GM12873 (cell line): ENCODE data around the gene XXYLT1.

Source experiments
- TF ChIP-seq, protein P1 (sequence below): IDR thresholded peaks from 2 replicates; pipeline ENCODE4 v1.5.1; 2012; ENCODE audit warnings: low read depth, mild to moderate bottlenecking, moderate library complexity, low read length, control low read depth; ENCODE audit not compliant: insufficient read depth; ENCODE audit errors: missing control alignments

XXYLT1 gene

DNA sequence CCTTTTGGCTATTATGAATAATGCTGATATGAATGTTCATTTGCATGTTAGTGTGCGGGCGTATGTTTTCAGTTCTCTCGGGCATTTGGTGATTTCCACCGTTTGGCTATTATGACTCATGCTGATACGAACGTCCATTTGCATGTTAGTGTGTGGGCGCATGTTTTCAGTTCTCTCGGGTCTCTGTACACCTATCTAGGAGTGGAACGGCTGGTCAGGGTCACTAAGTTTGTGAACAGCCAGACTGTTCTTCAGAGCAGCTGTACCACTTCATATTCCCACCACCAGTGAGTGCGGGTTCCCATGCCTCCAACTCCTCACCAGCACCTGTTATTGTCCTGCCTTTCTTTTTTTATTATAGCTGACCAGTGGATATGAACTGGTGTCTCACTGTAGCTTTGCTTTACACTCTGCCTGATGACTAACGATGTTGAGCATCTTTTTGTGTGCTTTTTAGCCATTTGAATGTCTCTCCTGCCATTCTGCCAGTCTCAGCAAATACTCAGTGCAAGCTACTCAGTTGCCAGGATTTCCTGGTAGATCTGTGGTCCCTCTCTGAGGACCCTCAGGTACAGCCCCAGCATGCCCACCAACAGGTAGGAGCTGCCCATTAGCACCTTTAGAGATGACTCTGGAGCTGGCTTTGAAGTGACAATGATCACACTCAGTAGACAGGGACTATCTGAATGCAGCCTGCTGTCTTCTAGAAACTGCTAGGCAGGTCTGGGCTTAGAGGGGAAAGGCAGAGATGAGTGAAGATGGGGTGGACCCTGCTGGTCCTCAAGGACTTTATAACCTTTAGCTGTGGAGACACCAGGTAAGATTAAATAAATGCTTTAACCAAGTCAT is 141.1 kb downstream of the XXYLT1 start:
- TF ChIP-seq, protein P1, sequence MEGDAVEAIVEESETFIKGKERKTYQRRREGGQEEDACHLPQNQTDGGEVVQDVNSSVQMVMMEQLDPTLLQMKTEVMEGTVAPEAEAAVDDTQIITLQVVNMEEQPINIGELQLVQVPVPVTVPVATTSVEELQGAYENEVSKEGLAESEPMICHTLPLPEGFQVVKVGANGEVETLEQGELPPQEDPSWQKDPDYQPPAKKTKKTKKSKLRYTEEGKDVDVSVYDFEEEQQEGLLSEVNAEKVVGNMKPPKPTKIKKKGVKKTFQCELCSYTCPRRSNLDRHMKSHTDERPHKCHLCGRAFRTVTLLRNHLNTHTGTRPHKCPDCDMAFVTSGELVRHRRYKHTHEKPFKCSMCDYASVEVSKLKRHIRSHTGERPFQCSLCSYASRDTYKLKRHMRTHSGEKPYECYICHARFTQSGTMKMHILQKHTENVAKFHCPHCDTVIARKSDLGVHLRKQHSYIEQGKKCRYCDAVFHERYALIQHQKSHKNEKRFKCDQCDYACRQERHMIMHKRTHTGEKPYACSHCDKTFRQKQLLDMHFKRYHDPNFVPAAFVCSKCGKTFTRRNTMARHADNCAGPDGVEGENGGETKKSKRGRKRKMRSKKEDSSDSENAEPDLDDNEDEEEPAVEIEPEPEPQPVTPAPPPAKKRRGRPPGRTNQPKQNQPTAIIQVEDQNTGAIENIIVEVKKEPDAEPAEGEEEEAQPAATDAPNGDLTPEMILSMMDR: no peak

DNA sequence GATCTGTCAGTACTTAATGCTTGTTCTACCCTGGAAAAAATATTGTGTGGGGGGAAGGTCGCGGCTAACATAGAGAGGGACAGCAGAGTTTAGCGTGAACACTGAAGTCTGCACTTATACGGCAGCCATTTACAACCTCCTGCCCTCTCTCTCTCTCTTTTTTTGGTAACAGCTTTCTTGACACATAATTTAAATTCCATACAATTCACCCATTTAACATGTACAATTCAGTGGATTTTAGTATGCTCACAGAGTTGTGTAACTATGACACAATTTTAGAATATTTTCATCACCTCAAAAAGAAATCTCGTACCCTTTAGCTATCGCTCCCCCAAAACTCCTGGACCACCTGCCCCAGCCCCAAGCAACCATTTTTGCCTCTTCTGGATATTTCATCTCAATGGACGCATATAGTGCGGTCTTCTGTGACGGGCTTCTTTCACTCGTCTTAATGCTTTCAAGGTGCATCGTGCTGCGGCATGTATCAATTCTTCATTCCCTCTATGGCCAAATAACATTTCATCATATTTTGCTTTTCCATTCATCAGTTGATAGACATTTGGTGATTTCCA is 141.8 kb downstream of the XXYLT1 start:
- TF ChIP-seq, protein P1: no peak

DNA sequence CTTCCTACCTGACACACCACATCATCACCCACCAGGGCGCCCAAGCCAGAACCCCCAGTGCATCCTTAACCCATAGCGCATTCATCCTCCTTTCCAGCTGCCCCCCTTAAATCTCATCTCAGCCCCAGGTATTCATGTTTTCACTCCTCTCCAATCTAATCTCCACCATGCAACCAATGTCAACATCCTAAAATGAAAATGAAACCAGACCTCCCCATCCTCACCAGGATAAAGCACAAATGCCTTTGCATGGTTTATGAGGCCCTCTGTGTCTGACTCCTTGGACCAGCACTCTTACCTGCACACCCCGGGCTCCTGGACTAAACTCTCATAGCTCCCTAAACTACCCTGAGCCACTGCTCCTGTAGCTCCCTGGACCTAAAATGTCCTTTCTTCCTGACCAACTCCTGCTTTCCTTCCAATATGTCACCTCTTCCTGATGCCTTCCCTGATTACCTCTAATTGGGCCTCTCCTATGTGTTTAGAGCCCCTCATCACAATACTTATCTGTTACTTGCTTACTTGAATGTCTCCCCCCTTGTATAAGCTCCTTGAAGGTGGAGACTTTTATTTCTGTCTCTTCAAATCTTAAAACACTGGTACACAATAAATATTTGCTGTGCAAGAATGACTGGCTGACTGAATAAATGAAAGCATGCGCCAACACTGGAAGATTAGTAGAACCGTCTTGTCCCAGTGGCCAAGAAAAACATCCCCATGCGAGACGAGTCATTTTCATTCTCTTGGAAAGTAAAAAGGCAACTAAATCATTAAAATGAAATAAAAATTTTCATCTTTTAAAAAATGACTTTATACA is 142.5 kb downstream of the XXYLT1 start:
- TF ChIP-seq, protein P1: no peak

DNA sequence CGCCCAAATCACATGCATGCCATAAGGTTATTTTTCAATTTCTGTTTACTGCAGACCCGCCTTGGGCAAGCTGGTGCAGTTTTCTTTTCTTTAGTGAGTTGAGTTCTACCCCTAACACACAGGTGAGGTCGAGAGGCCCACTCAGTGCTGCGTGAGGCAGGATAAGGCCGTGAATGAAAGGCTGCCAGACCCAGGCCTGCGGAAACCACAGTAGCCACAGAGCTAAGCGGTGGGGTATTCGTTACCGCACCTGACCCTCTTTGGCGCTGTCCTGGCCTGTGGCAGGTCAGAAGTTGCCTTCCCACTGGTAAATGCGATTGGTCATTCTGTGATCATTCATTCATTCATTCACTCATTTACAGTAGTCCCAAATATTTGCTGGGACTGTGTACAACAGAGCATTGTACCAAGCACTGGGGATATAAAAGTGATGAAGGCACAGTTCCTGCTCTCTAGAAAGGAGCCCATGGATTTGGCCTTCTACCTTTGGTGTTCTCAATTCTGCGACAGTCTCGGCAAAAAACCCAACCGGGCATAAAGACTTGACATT is 144.8 kb downstream of the XXYLT1 start:
- TF ChIP-seq, protein P1: no peak

DNA sequence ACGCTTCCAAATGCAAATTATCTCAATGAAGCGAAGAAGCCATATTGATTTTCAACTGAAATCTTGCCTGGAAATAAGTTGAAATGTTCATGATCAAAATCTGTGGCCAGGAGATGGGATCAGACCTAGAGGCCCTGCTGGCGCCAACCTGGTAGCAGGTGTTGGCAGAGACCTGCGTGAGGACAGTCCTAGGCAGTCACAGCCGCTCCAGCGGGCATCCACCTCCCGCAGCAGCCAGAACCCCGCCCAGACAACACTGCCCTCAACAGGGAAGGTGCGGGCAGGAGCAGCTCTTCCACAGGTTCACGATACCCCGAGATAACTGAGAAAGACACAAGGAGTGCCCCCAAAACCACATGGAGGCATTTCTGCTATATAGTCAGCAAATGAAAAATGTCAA is 145.3 kb downstream of the XXYLT1 start:
- TF ChIP-seq, protein P1: no peak

DNA sequence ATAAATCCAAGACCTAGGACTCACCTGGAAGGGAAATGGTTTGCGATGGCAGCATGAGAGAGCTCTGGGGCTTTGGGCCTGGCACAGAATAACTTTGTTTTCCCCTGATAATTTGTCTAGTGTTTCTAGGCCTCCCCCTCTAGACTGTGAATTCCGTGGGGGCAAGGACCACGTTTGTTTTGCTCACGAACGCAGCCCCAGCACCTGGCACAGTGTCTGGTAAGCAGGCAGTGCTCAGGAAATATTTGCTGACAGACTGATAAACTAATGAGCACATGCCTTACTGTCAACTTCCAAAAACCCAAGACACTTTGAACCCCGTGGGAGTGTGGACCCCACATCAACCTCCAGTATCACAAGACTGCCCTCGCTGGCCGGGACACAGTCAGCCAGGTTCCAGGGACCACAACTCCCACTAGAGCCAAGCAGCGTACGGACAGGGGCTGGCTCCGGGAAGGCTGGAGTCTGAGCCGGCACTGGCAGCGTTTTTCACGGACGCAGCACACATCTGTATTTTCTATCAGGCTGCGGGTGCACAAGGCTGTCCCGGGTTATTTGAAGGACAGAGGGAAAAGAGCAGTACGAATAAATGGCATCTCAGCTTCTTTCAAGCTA is 146.5 kb downstream of the XXYLT1 start:
- TF ChIP-seq, protein P1: no peak
